Left ventricle myocardium inferior (tissue), 1 donor: Measurements from ENCODE around the gene PLAAT2. TPM values are rescaled to one million over a fixed set of nuclear protein-coding genes. Genes with fewer than 3 reads are reported as not detected.

Source experiments
- DNase-seq: peaks from one replicate; pipeline ENCODE4 v3.0.0-alpha.2; 2020
- H3K27ac ChIP-seq: fragments of 200-600 bp; replicated peaks from 2 replicates; pipeline ENCODE4 v1.8.0; 2021
- H3K27me3 ChIP-seq: fragments of 200-600 bp; 2 replicates; pipeline ENCODE4 v1.8.0; 2021; ENCODE audit warnings: low read depth
- H3K36me3 ChIP-seq: fragments of 200-600 bp; 2 replicates; pipeline ENCODE4 v1.8.0; 2021
- H3K4me1 ChIP-seq: fragments of 200-600 bp; 2 replicates; pipeline ENCODE4 v1.8.0; 2021
- H3K4me3 ChIP-seq: fragments of 200-600 bp; 2 replicates; pipeline ENCODE4 v1.8.0; 2021; ENCODE audit warnings: mild to moderate bottlenecking, moderate library complexity
- H3K9me3 ChIP-seq: fragments of 200-600 bp; replicated peaks from 2 replicates; pipeline ENCODE4 v1.8.0; 2021
- CTCF ChIP-seq: fragments of 200-600 bp; IDR thresholded peaks from 2 replicates; pipeline ENCODE4 v1.8.0; 2021; ENCODE audit warnings: antibody characterized with exemption, mild to moderate bottlenecking, borderline replicate concordance
- intact Hi-C: fragments of 100-400 bp; cut with micrococcal nuclease; formaldehyde crosslinking; loops from one replicate; pipeline ENCODE4 v1.11.0; 2022
- total RNA-seq: library from RNA; stranded (reverse); fragmentation: NEBNext Ultra II Directional; extraction: Animal tissue kit (Norgen Biotek cat#: 25700); gene quantifications from one replicate; pipeline ENCODE4 v1.2.1, GENCODE V29; 2021
- donor health status: DM: no; HTN: yes; CAD: no; lungs with severe emphysema.

PLAAT2 gene
- total RNA-seq, 1 donor from 2014 or later, result not detected

GRCh38 chr11:63520606-63521170, 42.5 kb downstream of the PLAAT2 start:
- no peak overlapping the region for H3K4me3 ChIP-seq
- H3K4me1 ChIP-seq, result no peaks in the 10 kb centered on the region
- no peak for TF ChIP-seq CTCF
- intact Hi-C loops, result no loop called here
- no peak for DNase-seq
- peaks cover 22% of the 10 kb centered on the region for H3K9me3 ChIP-seq
- H3K27ac ChIP-seq, result no peak overlapping the region
- no peaks in the 10 kb centered on the region for H3K36me3 ChIP-seq
- H3K27me3 ChIP-seq, result peaks cover 5% of the 10 kb centered on the region

- intact Hi-C loops, result no loop called here
- no peaks in the 10 kb centered on the region for H3K4me1 ChIP-seq
Observed at GRCh38 chr11:63518548-63518947, 44.6 kb downstream of the PLAAT2 start.

GRCh38 chr11:63517156-63517555, 46.0 kb downstream of the PLAAT2 start:
- Histone ChIP-seq H3K27ac (no peak overlapping the region), H3K4me3 (no peak overlapping the region), H3K4me1 (no peaks in the 10 kb centered on the region), H3K27me3 (no peaks in the 10 kb centered on the region), H3K9me3 (no peaks in the 10 kb centered on the region), H3K36me3 (no peaks in the 10 kb centered on the region)
- no peak for DNase-seq
- TF ChIP-seq CTCF, result no peak
- intact Hi-C loops, result no loop called here

More at GRCh38 chr11:63518548-63518947, 44.6 kb downstream of the PLAAT2 start:
- no peak for TF ChIP-seq CTCF
- no peaks in the 10 kb centered on the region for H3K36me3 ChIP-seq
- peaks cover 11% of the 10 kb centered on the region for H3K9me3 ChIP-seq
- no peak for DNase-seq
- H3K27ac ChIP-seq, result no peak overlapping the region
- H3K27me3 ChIP-seq, result no peaks in the 10 kb centered on the region
- H3K4me3 ChIP-seq, result no peak overlapping the region

DNA sequence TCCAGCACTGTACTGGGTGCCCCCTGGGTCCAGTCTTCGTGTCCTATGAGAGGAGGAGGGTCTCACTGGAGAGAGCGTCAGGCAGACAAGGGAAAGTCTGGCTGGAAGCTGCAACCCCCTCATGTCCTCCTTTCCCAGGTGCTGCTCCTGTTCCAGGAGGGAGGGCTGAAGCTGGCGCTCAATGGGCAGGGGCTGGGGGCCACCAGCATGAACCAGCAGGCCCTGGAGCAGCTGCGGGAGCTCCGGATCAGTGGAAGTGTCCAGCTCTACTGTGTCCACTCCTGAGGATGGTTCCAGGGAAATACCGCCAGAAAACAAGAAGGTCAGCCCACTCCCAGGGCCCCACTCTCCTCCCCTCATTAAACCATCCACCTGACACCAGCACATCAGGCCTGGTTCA, 47.1 kb downstream of the PLAAT2 start:
- intact Hi-C loops, result no loop called here
- no peak for DNase-seq

DNA sequence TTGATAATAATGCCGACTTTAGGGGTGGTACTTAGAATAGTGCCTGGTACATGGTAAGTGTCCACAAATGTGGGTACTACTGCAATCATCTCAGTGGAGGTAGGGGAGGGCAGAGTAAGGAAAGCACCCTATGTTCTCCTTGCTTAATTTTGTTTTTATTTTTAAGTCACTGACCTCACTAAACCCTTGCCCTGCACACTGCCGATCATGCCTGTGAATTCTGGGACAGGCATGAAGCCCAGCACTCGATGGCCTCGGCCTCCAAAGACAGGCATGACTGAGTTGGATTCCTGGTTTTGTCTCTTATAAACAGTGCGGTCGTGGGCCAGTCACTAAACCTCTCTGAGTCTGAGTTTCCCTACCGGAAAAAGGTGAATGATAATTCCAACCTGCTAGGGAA, 50.4 kb downstream of the PLAAT2 start:
- no peak for TF ChIP-seq CTCF
- H3K27ac ChIP-seq, result no peak overlapping the region
- no peak overlapping the region for H3K4me3 ChIP-seq
- no peaks in the 10 kb centered on the region for H3K9me3 ChIP-seq
- no peaks in the 10 kb centered on the region for H3K36me3 ChIP-seq
- H3K27me3 ChIP-seq, result no peaks in the 10 kb centered on the region
- H3K4me1 ChIP-seq, result peaks cover 17% of the 10 kb centered on the region
- no peak for DNase-seq
- intact Hi-C loops, result no loop called here

More for the DNA sequence above, 47.1 kb downstream of the PLAAT2 start:
- Histone ChIP-seq H3K27me3 (no peaks in the 10 kb centered on the region), H3K36me3 (no peaks in the 10 kb centered on the region), H3K9me3 (no peaks in the 10 kb centered on the region), H3K4me1 (peaks cover 4% of the 10 kb centered on the region), H3K27ac (no peak overlapping the region), H3K4me3 (no peak overlapping the region)
- no peak for TF ChIP-seq CTCF
